Activated naive CD4-positive, alpha-beta T cell treated with anti-CD3 and anti-CD28 coated beads, Interleukin-2, amount 50 U/mL, for 16 hours (primary cell): ENCODE data around the gene SLC25A42.
"Not testable (repeated sequence)": the region's sequence is repeated elsewhere in the genome, so short reads cannot be mapped to it uniquely, and the experiment has no call there.

ENCODE experiments used
- DNase-seq: peaks from one replicate; pipeline ENCODE4 v3.0.0-alpha.2; 2020

SLC25A42 gene, protein sequence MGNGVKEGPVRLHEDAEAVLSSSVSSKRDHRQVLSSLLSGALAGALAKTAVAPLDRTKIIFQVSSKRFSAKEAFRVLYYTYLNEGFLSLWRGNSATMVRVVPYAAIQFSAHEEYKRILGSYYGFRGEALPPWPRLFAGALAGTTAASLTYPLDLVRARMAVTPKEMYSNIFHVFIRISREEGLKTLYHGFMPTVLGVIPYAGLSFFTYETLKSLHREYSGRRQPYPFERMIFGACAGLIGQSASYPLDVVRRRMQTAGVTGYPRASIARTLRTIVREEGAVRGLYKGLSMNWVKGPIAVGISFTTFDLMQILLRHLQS

GRCh38 chr19:19063183-19064097, at the start of gene SLC25A42:
Gene SLC25A42, plus strand, starts transcription at chr19:19063994. Its CDS starts 32,131 bp downstream, at chr19:19096125.
- peak; percentile 99 for DNase-seq

GRCh38 chr19:19021115-19021514, 42.7 kb upstream of the SLC25A42 start:
- DNase-seq = no peak

- no peak for DNase-seq
These were observed 41.3 kb upstream of the SLC25A42 start for GRCh38 chr19:19022380-19022961.

GRCh38 chr19:19023376-19023775, 40.4 kb upstream of the SLC25A42 start:
- not testable (repeated sequence) for DNase-seq

DNA sequence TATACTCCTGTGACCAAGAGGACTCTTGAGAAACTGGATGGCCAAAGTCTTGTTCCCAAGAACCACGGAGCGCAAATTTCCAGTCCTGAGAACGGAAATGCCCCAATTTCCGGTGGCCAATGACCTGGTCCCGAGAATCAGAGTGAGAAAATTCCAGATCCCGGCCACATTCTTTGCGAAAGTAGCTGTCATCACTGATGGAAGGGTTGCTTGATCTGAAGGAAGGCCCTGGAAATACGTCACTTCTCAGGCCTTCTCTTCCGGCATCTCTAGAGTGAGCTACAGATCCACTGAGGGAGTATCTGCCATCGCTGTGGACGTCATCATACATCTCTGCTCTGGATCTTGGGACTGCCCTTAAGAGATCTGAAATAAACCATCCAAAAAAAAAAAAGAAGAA, 37.9 kb upstream of the SLC25A42 start:
- DNase-seq = no peak

- DNase-seq = no peak
These were observed 37.4 kb upstream of the SLC25A42 start for GRCh38 chr19:19026299-19026971.

GRCh38 chr19:19027228-19027627, 36.6 kb upstream of the SLC25A42 start:
- no peak for DNase-seq

GRCh38 chr19:19028526-19028925, 35.3 kb upstream of the SLC25A42 start:
- no peak for DNase-seq

DNA sequence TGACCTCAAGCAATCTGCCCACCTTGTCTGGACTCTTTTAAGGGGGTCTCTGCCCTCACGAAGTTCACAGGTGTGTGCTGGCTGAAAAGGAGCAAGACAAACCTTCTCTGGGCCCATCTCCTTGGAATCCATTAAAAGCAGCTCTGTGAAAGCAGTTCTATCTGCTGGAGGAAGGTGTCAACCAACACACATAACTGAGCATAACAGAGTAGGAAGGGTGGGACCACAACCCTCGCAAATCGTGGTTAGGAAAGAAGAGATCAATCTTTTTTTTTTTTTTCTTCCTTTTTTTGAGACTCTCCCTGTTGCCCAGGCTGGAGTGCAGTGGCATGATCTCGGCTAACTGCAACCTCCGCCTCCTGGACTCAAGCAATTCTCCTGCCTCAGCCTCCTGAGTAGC, 31.9 kb upstream of the SLC25A42 start:
- DNase-seq = no peak

- peak; percentile 86 for DNase-seq
These were observed 31.2 kb upstream of the SLC25A42 start for GRCh38 chr19:19032420-19033175.

DNA sequence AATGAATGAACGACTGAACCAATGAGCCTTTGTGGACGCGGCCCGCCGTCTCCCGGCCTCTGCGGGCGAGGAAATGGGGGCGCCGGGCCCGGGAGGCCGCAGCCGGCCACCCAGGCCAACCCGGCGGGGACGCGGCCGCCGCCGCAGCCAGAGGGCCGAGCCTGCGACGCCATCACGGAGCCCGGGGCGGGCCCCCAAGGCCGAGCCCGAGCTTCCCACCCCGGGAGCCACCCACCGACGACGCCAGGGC, 30.7 kb upstream of the SLC25A42 start:
- no peak for DNase-seq

DNA sequence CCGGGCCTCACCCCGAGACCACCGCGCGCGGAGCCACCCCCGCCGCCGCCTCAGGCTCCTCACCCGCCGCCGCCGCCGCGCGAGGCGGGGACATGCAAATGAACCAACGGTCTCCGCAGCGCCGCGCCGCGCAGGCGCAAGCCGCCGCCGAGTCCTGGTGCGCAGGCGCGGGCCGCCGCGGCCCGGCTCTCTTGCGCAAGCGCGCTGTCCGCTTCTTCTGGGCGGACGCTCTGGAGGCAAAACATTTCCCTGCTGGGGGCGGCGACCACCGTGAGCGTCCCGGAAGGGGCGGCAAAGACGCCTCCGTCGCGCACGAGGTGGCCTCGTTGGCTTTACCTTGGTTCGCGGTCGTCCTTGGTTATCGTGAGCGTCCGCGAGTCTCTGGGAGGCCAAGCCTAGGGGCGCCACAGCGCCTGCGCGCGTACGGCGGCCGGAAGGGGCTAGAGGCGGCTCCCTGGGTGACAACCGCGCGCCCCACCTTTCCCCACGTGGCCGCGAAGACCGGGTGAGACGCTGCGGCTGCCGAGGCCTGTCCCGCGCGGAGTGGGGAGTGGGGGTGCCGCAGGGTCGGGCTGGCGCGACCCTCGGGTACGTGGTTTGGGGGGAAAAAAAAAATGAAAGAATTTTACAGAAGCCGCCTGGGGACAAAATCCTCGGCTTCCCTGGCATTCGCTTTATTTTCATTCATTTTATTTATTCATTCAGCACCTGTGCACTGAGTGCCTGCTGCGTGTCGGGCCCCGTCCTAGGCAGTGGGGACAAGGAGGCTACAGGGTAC, 30.2 kb upstream of the SLC25A42 start, which contains the start of the genes ARMC6 and SUGP2:
ARMC6 (plus strand) TSS at position 178 of the 778 bp plus-strand sequence. CDS start 607 bp downstream, outside the sequence.
SUGP2 (minus strand) TSS at position 92 of the 778 bp plus-strand sequence. CDS start 2,446 bp downstream, outside the sequence.
- DNase-seq = peak; percentile 90

DNA sequence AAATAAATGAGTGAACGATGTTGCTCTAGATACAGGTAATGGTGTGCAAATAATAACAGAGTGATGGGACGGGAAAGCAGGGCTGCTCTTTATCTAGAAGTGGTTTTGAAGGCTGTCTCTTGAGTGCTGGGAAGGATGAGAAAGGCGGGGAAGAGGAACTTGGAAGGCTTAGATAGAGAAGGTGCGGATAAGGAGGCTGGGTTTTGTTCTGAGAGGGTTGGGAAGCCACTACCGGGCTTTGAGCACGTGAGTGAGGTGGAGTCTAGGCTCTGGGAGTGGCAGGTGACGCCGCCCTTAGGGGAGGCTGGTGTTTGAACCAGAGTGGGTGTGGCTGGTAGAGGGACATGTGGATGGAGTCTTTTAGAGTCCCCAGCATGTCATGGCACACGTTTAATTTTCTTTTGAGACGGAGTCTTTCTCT, 29.6 kb upstream of the SLC25A42 start:
- peak; percentile 79 for DNase-seq

- DNase-seq = no peak
These were observed 23.9 kb upstream of the SLC25A42 start for GRCh38 chr19:19039901-19040300.

DNA sequence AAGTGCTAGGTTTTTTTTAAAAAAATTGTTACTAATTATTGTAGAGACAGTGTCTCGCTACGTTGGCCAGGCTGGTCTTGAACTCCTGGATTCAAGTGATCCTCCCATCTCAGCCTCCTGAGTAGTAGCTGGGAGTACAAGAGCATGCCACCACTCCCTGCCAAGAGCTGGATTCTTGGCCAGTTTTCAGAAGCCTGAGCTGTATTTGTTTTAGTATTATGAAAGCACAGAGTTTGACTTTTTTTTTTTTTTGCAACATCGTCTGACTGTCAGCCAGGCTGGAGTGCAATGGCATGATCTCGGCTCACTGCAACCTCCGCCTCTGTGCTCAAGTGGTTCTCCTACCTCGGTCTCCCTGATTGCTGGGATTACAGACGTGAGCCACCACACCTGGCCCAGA, 23.4 kb upstream of the SLC25A42 start:
- no peak for DNase-seq

DNA sequence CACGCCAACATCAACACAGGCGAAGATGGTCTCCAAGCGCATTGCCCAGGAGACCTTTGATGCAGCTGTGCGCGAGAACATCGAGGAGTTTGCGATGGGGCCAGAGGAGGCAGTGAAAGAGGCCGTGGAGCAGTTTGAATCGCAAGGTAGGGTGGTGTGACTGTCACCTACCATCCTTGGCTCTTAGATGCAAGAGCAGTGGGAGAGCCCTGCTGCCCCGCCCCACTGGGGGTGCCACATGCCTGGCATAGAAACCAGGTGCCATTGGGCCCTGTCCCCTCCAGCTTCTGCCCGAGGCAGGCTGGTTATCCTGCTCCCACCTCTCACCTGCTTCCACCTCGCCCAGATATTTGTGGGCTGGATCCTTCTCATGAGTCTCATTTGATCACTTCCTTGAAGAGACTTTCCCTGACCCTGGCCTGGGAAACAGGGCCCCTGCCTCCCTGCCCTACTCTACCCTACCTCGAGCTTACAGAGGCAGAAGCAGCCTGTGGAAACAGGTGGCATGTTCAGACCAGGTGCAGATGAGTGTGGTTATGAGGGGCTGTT, 21.0 kb upstream of the SLC25A42 start:
- no peak for DNase-seq

DNA sequence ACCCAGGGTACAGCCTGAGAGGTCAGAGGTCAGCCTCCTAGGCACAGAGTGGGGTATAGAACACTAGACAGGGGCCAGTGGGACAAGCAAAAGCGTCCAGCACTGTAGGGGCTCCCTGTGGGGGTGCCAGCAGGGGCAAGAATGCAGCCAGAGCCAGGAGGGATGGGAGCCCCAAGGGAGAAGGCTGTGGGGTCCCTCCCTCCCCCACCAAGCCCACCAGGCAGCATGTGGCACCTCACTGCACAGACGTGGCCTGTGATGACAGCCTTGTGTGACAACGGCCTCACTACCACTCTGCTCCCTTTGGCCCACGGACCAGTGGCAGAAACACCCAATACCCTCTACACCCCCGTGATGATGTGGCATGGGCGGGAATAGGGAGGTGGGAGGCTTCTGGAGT, 20.3 kb upstream of the SLC25A42 start:
- DNase-seq = no peak

- DNase-seq = no peak
These were observed 19.9 kb upstream of the SLC25A42 start for GRCh38 chr19:19043881-19044280.

DNA sequence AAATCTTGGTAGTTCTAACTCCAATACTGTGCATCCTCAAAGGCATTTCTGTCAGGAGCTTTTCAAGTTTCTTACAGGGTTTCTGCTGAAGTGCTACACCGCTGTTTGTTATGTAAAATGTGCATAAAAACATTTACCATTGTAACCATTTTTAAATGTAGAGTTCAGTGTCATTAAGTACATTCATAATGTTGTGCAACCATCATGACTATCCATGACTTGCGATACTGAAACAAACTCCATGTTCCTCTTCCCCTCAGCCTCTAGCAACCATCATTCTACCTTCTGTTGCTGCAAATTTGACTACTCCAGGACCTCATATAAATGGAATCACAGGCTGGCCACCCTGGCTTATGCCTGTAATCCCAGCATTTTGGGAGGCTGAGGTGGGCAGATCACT, 14.4 kb upstream of the SLC25A42 start:
- DNase-seq = no peak

DNA sequence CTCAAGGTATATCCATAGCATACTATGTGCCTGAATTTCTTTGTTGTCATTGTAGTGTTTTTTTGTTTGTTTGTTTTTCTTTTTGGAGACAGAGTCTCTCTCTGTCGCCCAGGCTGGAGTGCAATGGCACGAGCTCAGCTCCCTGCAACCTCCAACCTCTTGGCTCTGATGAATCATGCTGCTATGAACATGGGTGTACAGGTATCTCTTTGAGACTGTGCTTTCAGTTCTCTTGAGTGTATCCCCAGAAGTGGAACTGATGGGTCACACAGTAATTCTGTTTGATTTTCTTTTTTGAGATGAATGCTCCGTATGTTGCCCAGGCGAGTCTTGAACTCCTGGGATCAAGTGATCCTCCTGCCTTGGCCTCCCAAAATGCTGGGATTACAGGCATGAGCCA, 13.7 kb upstream of the SLC25A42 start:
- no peak for DNase-seq

DNA sequence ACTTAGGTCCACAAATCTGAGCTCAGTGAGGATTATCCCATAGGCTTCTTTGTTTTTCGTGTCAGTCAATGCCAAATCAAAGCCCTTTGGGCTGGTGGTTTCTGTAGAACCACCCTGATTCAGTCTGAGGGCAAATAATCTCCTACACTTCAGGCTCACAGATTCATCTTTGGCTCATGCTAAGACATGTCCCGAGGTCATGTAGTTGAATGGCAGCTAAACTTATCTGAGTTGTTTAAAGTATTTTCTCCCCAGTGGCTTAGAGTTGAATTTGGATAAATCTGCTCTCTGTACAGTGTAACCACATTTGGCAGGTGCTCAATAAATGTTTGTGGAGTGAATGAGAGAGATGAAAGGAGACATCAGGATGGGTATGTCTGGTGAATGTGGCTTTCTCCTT, 13.1 kb upstream of the SLC25A42 start:
- no peak for DNase-seq
